GF-D8 (cell line): ENCODE data around the gene ZNF774.
A peak's percentile ranks its signal among the peaks of the same experiment; 100 is the strongest.
"Not testable (repeated sequence)": the region's sequence is repeated elsewhere in the genome, so short reads cannot be mapped to it uniquely, and the experiment has no call there.

Source experiments
- DNase-seq: peaks from one replicate; lab custom pipeline; 2025; lab: John Stamatoyannopoulos, UW

ZNF774 gene

DNA sequence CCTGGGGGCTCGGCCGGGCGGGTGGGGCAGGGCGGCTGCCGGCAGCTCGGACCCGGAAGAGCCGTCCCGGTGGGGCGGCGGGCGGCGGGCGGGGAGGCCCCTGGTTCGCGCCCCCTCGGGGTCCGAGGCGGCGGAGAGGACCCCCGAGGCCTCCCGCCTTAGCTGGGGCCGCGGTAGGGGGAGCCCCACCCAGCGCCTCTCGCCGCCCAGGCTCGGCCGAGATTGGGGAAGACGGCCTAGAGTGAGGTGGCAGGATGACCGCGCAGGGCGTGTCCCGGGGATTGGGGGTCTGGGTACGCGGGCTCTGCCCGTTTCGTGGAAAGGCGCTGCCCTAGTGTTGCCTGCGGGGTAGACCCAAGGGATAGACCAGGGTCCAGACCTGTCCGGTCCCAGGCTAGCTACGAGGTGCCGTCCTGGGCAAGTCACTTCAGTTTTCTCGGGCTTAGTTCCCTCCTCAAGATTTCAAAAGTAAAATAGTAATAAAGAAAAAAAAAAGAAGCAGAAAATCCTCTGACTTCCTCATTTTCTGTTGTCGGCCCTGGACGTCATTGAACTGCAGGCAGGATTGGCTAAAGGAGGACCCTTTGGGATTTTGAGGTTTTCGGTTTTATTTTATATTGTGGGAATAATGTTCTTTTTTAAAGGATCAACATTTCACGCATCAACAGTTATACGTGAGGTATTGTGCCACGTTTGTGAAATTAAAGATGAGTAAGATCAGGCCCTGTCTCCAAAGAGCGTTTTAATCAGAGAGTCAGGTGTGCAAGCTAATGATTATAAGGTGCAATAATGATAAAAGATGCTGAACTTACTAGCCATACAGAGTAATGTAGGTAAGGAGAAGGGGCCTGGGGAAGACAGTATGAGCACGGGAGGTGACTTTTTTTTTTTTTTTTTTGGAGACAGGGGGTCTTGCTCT is 36.6 kb downstream of the ZNF774 start:
- DNase-seq: peak; percentile 45

GRCh38 chr15:90389513-90389912 is 37.4 kb downstream of the ZNF774 start:
- no peak for DNase-seq

DNA sequence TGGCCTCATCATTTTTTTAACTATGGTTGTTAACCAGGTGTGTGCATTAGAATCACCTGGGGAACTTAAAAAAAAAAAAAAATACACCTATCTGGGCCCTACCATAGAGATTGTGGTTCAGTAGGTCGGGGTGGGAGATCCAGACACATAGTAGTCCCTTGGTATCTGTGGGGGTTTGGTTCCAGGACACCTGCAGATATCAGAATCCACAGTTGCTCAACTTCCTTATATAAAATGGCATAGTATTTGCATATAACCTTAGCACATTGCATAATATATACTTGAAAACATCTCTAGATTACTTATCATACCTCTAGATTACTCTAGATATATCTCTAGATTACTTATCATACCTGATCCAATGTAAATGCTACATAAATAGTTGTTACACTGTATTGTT is 41.0 kb downstream of the ZNF774 start:
- no peak for DNase-seq

DNA sequence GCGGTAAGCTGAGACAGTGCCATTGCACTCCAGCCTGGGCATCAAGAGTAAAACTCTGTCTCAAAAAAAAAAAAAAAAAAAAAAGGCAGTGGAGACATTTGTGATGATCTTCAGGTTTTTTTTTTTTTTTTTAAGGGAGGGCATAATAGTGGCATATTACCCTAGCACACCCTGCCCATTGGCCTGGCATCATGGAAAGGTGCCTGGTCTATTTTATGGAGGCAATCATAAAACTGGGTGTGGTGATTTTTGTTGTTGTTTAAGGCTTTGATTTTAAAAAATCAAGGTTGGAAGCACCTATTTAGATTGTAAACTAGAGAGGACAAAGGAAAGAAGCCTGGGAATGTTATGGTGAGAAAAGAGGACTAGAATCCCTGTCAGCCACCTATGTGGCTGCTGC is 42.0 kb downstream of the ZNF774 start:
- DNase-seq: no peak

DNA sequence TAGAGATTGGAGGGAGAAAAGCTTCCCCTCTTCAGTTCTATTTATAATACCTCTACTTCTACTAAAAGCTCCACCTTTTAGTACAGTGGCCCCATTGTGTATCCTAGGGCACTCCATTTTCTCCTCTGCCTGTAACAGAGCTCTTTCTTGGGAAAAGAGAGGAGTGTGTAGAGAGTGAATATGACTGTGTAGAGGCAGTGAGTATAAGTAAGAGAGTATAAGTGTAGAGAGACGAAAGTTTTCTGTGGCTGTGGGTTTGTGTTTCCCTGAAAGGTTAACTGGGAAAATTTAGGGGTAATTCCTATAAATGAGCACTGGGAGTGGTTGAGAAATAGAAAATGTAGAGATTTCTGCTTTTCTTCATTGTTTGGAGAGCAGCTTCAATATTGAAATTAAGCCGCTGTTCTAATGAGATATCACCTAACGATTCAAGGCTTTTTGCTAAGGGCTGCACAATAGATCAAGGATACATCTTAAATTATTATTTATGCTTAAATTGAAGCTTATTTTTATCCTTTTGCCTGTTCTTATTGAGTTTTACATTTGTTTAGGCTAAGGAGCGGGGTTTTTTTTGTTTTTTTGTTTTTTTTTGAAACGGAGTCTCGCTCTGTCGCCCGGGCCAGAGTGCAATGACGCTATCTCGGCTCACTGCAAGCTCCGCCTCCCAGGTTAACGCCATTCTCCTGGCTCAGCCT is 42.8 kb downstream of the ZNF774 start:
- no peak for DNase-seq

GRCh38 chr15:90396321-90396720 is 44.2 kb downstream of the ZNF774 start:
- no peak for DNase-seq

- peak; percentile 3 for DNase-seq
These were observed 48.1 kb downstream of the ZNF774 start for GRCh38 chr15:90400005-90400758.

DNA sequence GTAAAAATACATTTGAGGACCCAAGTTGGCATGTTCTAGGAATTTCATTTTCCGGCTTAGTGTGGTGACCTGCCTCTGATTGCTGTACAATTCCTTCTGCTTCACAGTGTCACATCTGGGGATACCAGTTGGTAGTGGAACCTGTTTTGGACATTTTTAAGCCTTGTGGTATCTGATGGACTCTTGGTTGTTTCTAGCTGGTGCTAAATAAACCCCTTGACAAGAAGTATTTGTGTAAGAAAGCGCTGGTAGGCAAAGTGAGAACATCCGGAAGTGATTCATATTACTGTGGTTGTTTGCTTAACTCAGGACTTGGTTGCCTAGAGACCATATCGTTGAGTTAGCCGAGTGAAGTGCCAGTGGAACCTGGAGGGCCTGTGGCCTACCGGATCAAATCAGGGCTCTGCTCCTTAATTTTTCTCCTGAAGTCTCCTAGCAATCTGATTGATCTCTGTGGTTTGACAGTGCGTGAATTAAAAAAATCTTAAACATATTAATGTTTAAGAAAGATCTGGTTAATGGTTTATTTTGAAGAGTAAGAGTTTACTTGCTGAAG is 48.8 kb downstream of the ZNF774 start:
- peak; percentile 88 for DNase-seq

- no peak for DNase-seq
These were observed 49.4 kb downstream of the ZNF774 start for GRCh38 chr15:90401495-90401894.

DNA sequence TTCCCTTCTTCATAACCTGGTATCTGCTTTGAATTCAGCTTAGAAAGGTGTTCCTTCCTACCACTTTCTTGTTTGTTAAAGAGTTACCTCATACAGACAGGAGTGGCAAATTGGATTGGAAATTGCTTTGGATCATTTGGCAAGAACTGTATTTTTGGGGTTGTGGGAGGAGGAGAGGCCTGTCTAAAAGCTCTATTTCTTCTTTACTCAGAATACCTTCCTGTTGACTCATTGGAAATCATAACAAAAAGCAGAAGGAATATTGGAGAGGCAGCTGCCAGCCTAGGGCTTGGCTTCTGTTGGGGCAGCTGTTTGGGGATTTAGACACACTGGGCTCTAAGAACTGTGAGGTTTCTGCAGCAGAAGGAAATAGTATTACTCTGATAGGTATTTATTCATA is 50.1 kb downstream of the ZNF774 start:
- DNase-seq: peak; percentile 52

- DNase-seq: no peak
These were observed 50.7 kb downstream of the ZNF774 start for GRCh38 chr15:90402767-90403166.

- no peak for DNase-seq
These were observed 53.0 kb downstream of the ZNF774 start for GRCh38 chr15:90405055-90405607.

- DNase-seq: no peak
These were observed 55.3 kb downstream of the ZNF774 start for GRCh38 chr15:90407336-90407735.

DNA sequence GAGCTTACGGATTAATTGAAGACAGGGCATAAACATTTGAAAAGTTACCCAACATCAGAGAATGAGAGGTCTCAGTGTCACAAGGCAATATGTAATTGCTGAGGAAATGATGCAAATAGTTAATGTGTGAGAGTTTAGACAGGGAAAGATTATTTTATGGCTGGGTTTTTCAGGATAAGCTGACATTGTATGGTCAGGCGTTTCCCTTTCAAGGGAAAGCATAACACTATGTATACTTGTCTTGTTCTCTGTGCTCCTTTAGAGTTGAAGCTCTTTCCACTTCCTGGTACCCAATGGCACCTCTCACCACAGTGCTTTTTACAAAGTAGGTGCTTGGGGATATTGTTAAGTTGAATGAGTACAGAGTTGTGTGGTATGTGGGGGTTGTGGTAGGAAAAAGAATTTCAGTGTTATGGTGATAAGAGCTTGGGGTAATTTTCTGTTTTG is 55.8 kb downstream of the ZNF774 start:
- no peak for DNase-seq

GRCh38 chr15:90408657-90409056 is 56.6 kb downstream of the ZNF774 start:
- no peak for DNase-seq

- DNase-seq: not testable (repeated sequence)
These were observed 57.5 kb downstream of the ZNF774 start for GRCh38 chr15:90409587-90409986.

GRCh38 chr15:90410316-90410715 is 58.2 kb downstream of the ZNF774 start:
- DNase-seq: not testable (repeated sequence)

- DNase-seq: no peak
These were observed 59.1 kb downstream of the ZNF774 start for GRCh38 chr15:90411176-90411575.
